Posterior vena cava (tissue), 2 donors: ENCODE data around the gene COL28A1. TPM values are rescaled to one million over a fixed set of nuclear protein-coding genes. Genes with fewer than 3 reads are reported as not detected.

Experiments
- DNase-seq: peaks from one replicate; pipeline ENCODE4 v3.0.0-alpha.2; 2020; ENCODE audit warnings: low spot score
- intact Hi-C, 2 donors: fragments of 100-400 bp; cut with DNase I; formaldehyde crosslinking; loops; one replicate each; pipeline versions ENCODE4 v1.14.1 to v1.14.2; 2022 to 2023
- total RNA-seq, 2 donors: library from RNA; stranded (reverse); fragmentation: NEBNext Ultra II Directional; extraction: Animal tissue kit (Norgen Biotek cat#: 25700); gene quantifications; one replicate each; pipeline ENCODE4 v1.2.1, GENCODE V29; 2021
- donor health status: DM: yes; HTN: yes; CAD: no.
- donor health status: DM: yes; HTN: yes; CAD: no.

COL28A1 gene
- total RNA-seq, 2 donors from 2014 or later, result 0.46 to 1.0 TPM

DNA sequence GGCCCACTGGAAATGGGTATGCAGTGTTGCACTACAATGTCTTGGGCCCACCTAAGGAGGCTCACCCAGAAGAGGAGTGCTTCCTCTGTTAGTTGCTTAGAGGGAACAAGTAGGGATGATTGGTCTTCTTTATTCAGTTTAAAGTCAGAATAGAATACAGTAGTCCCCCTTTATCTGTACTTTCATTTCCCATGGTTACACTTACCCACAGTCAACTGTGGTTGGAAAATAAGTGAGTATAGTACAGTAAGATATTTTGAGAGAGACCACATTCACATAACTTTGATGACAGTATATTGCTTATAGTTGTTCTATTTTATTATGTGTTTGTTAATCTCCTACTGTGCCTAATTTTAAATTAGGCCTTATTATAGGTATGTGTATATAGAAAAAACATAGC lies 151.4 kb downstream of the COL28A1 start:
- intact Hi-C loops, result no loop called here
- no peak for DNase-seq

- intact Hi-C loops, result no loop called here
Observed at GRCh38 chr7:7375538-7375937, 160.1 kb downstream of the COL28A1 start.

GRCh38 chr7:7370076-7370475 lies 165.6 kb downstream of the COL28A1 start:
- DNase-seq, result no peak
- intact Hi-C loops, result no loop called here

More at GRCh38 chr7:7375538-7375937, 160.1 kb downstream of the COL28A1 start:
- DNase-seq, result no peak

GRCh38 chr7:7369134-7369533 lies 166.5 kb downstream of the COL28A1 start:
- no peak for DNase-seq
- intact Hi-C loops, result no loop called here

DNA sequence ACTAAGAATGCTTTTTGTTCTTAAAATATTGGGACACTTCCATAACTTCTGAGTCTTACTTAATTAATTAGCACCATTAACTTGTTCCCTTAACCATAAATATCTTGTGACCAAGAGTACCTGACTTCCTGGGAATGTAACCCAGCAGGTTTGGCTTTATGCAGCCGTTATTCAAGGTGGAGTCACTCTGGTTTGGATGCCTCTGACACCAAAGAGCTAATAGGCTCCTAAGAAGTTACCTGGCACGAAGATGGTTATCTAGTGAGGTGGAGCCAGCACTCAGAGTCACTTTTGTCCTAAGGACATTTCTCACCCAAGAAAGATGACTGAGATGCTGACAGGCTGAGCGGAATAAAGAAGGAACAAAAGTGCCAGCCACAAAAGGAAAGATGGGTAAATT lies 181.0 kb downstream of the COL28A1 start:
- no peak for DNase-seq
- intact Hi-C loops, result no loop called here

GRCh38 chr7:7352845-7353244 lies 182.8 kb downstream of the COL28A1 start:
- no peak for DNase-seq
- intact Hi-C loops, result no loop called here

GRCh38 chr7:7351832-7352231 lies 183.8 kb downstream of the COL28A1 start:
- intact Hi-C loops, result no loop called here
- DNase-seq, result no peak

DNA sequence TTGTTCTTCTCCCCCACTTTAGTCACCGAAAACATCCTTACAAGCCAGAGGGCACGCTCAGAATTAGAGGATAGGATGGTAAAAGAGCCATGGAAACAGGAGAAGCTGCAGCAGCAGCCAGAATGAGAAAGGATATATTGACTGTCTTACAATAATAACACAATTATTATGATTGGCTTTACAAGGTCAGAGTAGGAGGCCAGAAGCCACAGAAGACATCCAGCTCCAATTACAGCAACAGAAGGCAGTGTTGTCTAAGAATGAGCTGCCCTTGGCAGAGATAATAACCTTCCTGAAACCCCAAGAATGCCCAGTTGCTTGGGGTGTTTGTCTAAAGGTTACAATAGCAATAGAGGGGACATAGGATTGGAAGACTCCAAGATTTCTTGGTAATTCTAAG lies 184.5 kb downstream of the COL28A1 start:
- intact Hi-C loops, result no loop called here
- DNase-seq, result no peak

GRCh38 chr7:7349156-7349555 lies 186.5 kb downstream of the COL28A1 start:
- no peak for DNase-seq
- intact Hi-C loops, result no loop called here

- intact Hi-C loops, result no loop called here
- DNase-seq, result no peak
Observed at GRCh38 chr7:7347045-7347444, 188.6 kb downstream of the COL28A1 start.

- no peak for DNase-seq
- intact Hi-C loops, result no loop called here
Observed at GRCh38 chr7:7344583-7344982, 191.1 kb downstream of the COL28A1 start.

- no peak for DNase-seq
- intact Hi-C loops, result no loop called here
Observed at GRCh38 chr7:7335909-7336308, 199.8 kb downstream of the COL28A1 start.

- no peak for DNase-seq
- intact Hi-C loops, result no loop called here
Observed at GRCh38 chr7:7335215-7335614, 200.5 kb downstream of the COL28A1 start.

- DNase-seq, result no peak
- intact Hi-C loops, result no loop called here
Observed at GRCh38 chr7:7333610-7334009, 202.1 kb downstream of the COL28A1 start.

DNA sequence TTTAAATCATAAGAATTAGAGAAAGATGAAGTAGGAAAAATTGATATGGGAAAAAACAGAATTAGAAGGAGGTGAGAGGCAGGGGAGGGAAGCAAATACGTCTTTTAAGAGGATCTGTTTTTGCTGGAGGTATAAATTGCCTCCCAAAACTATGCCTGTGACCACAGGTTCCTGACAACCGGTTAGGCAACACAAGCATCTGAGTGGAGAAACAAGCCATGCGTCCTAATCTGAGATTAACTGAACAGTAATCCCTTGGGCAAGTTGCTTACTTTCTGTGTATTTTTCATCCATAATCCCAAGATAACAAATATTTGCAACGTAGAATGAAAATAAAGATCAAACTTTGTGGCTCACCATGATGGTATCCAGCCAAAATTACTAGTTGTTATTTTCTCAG lies 204.2 kb downstream of the COL28A1 start:
- DNase-seq, result no peak
- intact Hi-C loops, result no loop called here

DNA sequence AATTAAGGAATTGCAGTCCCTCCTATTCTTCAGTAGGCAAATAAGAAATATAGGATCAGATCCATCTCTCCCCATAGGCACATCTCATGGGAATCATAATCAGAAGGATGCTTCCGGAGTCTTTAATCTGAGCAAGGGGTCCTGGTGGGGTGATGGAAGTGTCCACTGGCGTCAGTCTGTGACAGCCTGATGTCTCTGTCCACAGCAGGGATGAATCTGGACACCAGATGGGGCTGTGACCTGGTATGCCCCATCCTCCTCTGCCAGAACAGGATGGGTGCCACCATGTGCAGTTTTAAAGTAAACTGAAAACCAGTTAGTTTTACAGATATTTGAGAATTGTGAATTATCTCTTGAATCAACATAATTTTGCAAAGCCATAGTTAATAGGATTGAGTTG lies 204.7 kb downstream of the COL28A1 start:
- no peak for DNase-seq
- intact Hi-C loops, result no loop called here

- intact Hi-C loops, result no loop called here
Observed at GRCh38 chr7:7329326-7329725, 206.3 kb downstream of the COL28A1 start.

DNA sequence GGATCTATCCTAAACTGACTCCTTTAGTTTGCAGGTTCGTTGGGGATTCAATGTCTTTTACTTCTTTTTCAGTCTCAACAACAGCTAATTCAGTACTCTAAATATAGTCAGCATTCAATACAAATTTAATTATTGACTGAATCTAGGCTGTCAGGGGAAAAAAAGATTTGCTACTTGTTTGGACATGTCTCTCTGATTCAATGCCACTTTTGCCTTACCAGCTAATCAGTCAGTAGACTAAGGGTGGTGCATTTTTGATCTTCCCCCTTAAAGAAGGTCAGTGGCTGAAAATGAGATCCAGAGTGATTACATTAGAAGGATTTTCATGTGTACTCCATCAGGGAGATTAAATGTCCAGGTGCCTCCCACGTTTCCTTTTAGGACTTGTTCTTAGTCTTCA lies 208.2 kb downstream of the COL28A1 start:
- intact Hi-C loops, result no loop called here

More at GRCh38 chr7:7329326-7329725, 206.3 kb downstream of the COL28A1 start:
- DNase-seq, result no peak

GRCh38 chr7:7324698-7325097 lies 211.0 kb downstream of the COL28A1 start:
- no peak for DNase-seq

More for the DNA sequence above, 208.2 kb downstream of the COL28A1 start:
- DNase-seq, result no peak

DNA sequence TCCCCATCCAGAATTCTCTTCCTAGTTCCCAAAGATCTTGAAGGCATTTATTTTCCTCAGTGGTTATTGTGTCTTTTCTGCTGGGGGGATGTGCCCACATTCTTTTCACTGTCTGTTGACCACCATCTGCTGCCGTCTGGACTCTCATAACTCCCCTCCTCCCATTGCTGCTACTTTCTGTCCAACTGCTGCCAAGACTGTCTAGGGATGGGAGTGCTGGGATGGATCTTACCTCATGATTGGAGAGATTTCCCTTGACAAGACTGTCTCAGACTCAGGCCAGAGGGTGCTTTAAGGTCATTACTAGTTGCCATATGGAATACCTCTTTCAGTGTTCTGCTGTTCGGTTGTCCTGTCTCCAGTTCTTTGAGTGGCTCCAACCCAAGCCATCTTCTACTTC lies 211.8 kb downstream of the COL28A1 start:
- intact Hi-C loops, result loop anchor here in 1 of 2 donors (1.0 kb wide), 1 partner anchor 20 kb away; no protein-coding TSS in a partner anchor

More at GRCh38 chr7:7324698-7325097, 211.0 kb downstream of the COL28A1 start:
- intact Hi-C loops, result loop anchor here in 1 of 2 donors (1.0 kb wide), 1 partner anchor 20 kb away; no protein-coding TSS in a partner anchor

DNA sequence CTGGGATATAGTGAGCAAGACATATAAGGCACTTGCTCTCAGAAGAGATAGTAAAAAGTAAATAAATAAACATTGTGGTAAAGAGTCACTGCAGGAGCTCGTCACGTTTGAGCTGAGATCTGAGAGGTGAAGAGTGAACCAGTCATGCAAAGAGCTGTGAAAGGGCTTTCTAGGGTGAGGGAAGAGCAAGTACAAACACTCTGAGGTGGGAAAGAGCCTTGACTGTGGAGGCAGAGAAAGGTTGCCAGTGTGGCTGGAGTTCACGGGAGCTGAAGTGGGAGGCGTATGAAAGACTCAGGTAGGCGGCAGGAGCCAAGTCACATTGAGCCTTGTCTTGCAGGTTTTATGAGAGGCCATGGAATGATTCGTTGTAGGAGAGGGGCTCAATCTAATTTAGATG lies 212.3 kb downstream of the COL28A1 start:
- intact Hi-C loops, result no loop called here
- no peak for DNase-seq

More for the DNA sequence above, 211.8 kb downstream of the COL28A1 start:
- no peak for DNase-seq

GRCh38 chr7:7321681-7322080 lies 214.0 kb downstream of the COL28A1 start:
- intact Hi-C loops, result no loop called here
- no peak for DNase-seq
